GM12878 (cell line): ENCODE measurements around the gene GXYLT1. TPM values are rescaled to one million over a fixed set of nuclear protein-coding genes. Genes with fewer than 3 reads are reported as not detected.

ENCODE experiments used
- ATAC-seq: fragments of 200-7000 bp; cut with Tn5 transposase; 3 replicates; pipeline ENCODE4 v1.9.1; 2020; ENCODE audit warnings: mild to moderate bottlenecking, moderate library complexity
- BruUV-seq: library from RNA; stranded (reverse); fragments of 400-500 nt; replicated peaks from 2 replicates; lab custom pipeline; 2021; lab: Mats Ljungman, UMichigan
- CTCF ChIA-PET: fragments of 300-600 bp; sonication (Branson Sonifier 250); formaldehyde crosslinking; extraction: SDS; loops from one replicate; lab custom pipeline; 2021; ENCODE audit warnings: inconsistent platforms; lab: Yijun Ruan, JAX
- POLR2A ChIA-PET: fragments of 350-600 bp; formaldehyde crosslinking; extraction: SDS; loops from one replicate; lab custom pipeline; 2021; ENCODE audit warnings: inconsistent platforms; lab: Charles Lee
- RAD21 ChIA-PET: fragments of 300-600 bp; sonication (Branson Sonifier 250); formaldehyde crosslinking; loops from one replicate; lab custom pipeline; 2023; ENCODE audit warnings: antibody characterized with exemption; ENCODE audit not compliant: unreplicated experiment; lab: Charles Lee
- SMC1A ChIA-PET: fragments of 300-600 bp; sonication (Branson Sonifier 250); formaldehyde crosslinking; loops from one replicate; lab custom pipeline; 2023; ENCODE audit not compliant: unreplicated experiment, uncharacterized antibody; lab: Charles Lee
- DNase-seq: peaks from one replicate; pipeline ENCODE4 v3.0.0-alpha.2; 2011; ENCODE audit warnings: low read depth, low spot score
- FAIRE-seq: peaks from 3 replicates; lab custom pipeline; 2011; peaks lifted over from hg19 to GRCh38; lab: Jason Lieb, UNC
- H2AFZ ChIP-seq: 2 replicates; pipeline ENCODE4 v1.6.0; 2011; ENCODE audit warnings: low read depth, low read length, control low read depth; ENCODE audit not compliant: control insufficient read depth
- H3K27ac ChIP-seq: 2 replicates; pipeline ENCODE4 v1.5.1; 2011; ENCODE audit warnings: control low read depth; ENCODE audit not compliant: control insufficient read depth, insufficient read depth
- H3K27me3 ChIP-seq, 2 experiments: replicated peaks in 1 of 2; 2 replicates each; pipeline versions ENCODE4 v1.6.0 to v1.6.1; 2011; ENCODE audit warnings: low read length in 1 of 2; ENCODE audit not compliant: control insufficient read depth in 2 of 2, insufficient read depth in 2 of 2
- H3K36me3 ChIP-seq, 2 experiments: 2 replicates each; pipeline ENCODE4 v1.5.1; 2011; ENCODE audit warnings: low read length in 1 of 2; ENCODE audit not compliant: control insufficient read depth in 2 of 2, insufficient read depth in 2 of 2
- H3K4me1 ChIP-seq: 2 replicates; pipeline ENCODE4 v1.6.1; 2011; ENCODE audit warnings: mild to moderate bottlenecking, low read length, moderate library complexity, mixed read lengths; ENCODE audit not compliant: control insufficient read depth, insufficient read depth
- H3K4me2 ChIP-seq: 2 replicates; pipeline ENCODE4 v1.6.0; 2011; ENCODE audit warnings: control low read depth; ENCODE audit not compliant: control insufficient read depth, insufficient read depth
- H3K4me3 ChIP-seq: fragments of 200-600 bp; sonication (generic); 2 replicates; pipeline ENCODE4 v1.5.1; 2016
- H3K79me2 ChIP-seq: 2 replicates; pipeline ENCODE4 v1.6.0; 2011; ENCODE audit warnings: low read length; ENCODE audit not compliant: control insufficient read depth, insufficient read depth
- H3K9ac ChIP-seq: 2 replicates; pipeline ENCODE4 v1.8.0; 2011; ENCODE audit warnings: low read length, control low read depth, mixed read lengths; ENCODE audit not compliant: control insufficient read depth, insufficient read depth
- H3K9me3 ChIP-seq: replicated peaks from 3 replicates; pipeline ENCODE4 v1.5.1; 2011; ENCODE audit warnings: mild to moderate bottlenecking, low read length; ENCODE audit not compliant: control insufficient read depth, insufficient read depth
- H4K20me1 ChIP-seq: 2 replicates; pipeline ENCODE4 v1.6.0; 2011; ENCODE audit not compliant: control insufficient read depth, insufficient read depth
- CREM ChIP-seq: IDR thresholded peaks from 2 replicates; pipeline ENCODE4 v1.6.1; 2014; ENCODE audit warnings: antibody characterized with exemption, low read depth
- EGR1 ChIP-seq, 2 experiments: IDR thresholded peaks; 1 replicate in 1 of 2; 2 replicates in 1 of 2; pipeline ENCODE4 v1.6.1; 2011 to 2012; ENCODE audit warnings: low read depth in 2 of 2, low read length in 2 of 2, borderline replicate concordance in 1 of 2, mild to moderate bottlenecking in 1 of 2, moderate library complexity in 1 of 2
- KAT2A ChIP-seq: conservative IDR thresholded peaks from 2 replicates; pipeline ENCODE4 v1.6.1; 2011; ENCODE audit warnings: low read depth, low read length; ENCODE audit not compliant: control insufficient read depth
- MTA3 ChIP-seq: IDR thresholded peaks from 2 replicates; pipeline ENCODE4 v1.6.1; 2012; ENCODE audit warnings: low read length, inconsistent platforms, borderline replicate concordance
- RAD51 ChIP-seq: fragments of 450-650 bp; IDR thresholded peaks from 2 replicates; pipeline ENCODE4 v1.6.1; 2016; ENCODE audit warnings: moderate library complexity, mild to moderate bottlenecking, inconsistent platforms
- RB1 ChIP-seq: fragments of 450-650 bp; formaldehyde crosslinking; IDR thresholded peaks from 2 replicates; pipeline ENCODE4 v1.6.1; 2017; ENCODE audit warnings: mild to moderate bottlenecking, borderline replicate concordance
- TCF3 ChIP-seq: IDR thresholded peaks from 2 replicates; pipeline ENCODE4 v1.6.1; 2012; ENCODE audit warnings: low read depth, mild to moderate bottlenecking, low read length, borderline replicate concordance; ENCODE audit not compliant: insufficient read depth
- ZBED1 ChIP-seq: IDR thresholded peaks from 2 replicates; pipeline ENCODE4 v1.6.1; 2016; ENCODE audit warnings: borderline replicate concordance
- ZBTB33 ChIP-seq: fragments of 450-650 bp; IDR thresholded peaks from 2 replicates; pipeline ENCODE4 v1.6.1; 2017; ENCODE audit warnings: mild to moderate bottlenecking
- ZNF384 ChIP-seq: IDR thresholded peaks from 2 replicates; pipeline ENCODE4 v1.6.1; 2012; ENCODE audit warnings: low read depth, mild to moderate bottlenecking, low read length, improper control_type of control experiment, borderline replicate concordance
- WGBS: methylation state at CpG from one replicate; pipeline ENCODE4 v1.1.6; 2016; ENCODE audit warnings: low lambda C conversion rate; ENCODE audit not compliant: insufficient replicate concordance, insufficient coverage; ENCODE audit errors: missing lambda C conversion rate; 5-methylcytosine and 5-hydroxymethylcytosine counted together
- in situ Hi-C: fragments of 300-500 bp; cut with MboI; formaldehyde crosslinking; loops from 9 replicates; pipeline ENCODE4 v1.14.3; 2018; ENCODE audit warnings: mixed read lengths
- intact Hi-C: fragments of 100-400 bp; cut with micrococcal nuclease; formaldehyde crosslinking; loops from one replicate; pipeline ENCODE4 v1.14.2; 2022; ENCODE audit not compliant: unreplicated experiment
- polyA plus RNA-seq, 11 experiments: library from polyadenylated mRNA; depleted of rRNA in 4 of 11; unstranded in 6 of 11; stranded (reverse) in 5 of 11; fragments of >200 nt; fragmentation: Nextera tagmentation in 4 of 11; fragmentation: Illumina TruSeq in 1 of 11; extraction: Ambion mirVana in 4 of 11; extraction: Trizol in 1 of 11; gene quantifications; 1 replicate in 1 of 11; 2 replicates in 10 of 11; pipeline versions ENCODE4 v1.2.1 to v1.2.3, GENCODE V29; 2011 to 2016; ENCODE audit warnings: inconsistent platforms in 2 of 11, missing spikeins in 2 of 11, low read depth in 1 of 11
- total RNA-seq, 4 experiments: library from RNA; depleted of rRNA in 3 of 4; stranded (reverse); fragments of >200 nt in 3 of 4; fragmentation: Illumina TruSeq in 1 of 4; extraction: Trizol in 1 of 4; gene quantifications; 2 replicates each; pipeline versions ENCODE4 v1.2.1 to v1.2.3, GENCODE V29; 2013 to 2021

Gene GXYLT1
- total and polyA plus RNA-seq, 10 of the 15 experiments (the other 5 are each of a cell fraction or from before 2014, with no cell fraction given): 2.3 to 14.9 (median 8.9) TPM

- BruUV-seq: no TSS peak
- ATAC-seq: no peak
- ChIA-PET RAD21 (interaction anchor here (0.9 kb wide), 2 partner anchors 60 to 132 kb away, joined by 3 read pairs; no protein-coding TSS in a partner anchor), CTCF (interaction anchor here (0.5 to 1.7 kb wide), 4 partner anchors 32 to 1191 kb away, joined by 3 to 5 read pairs (median 3); no protein-coding TSS in a partner anchor), SMC1A (interaction anchor here (1.1 to 1.8 kb wide), 2 partner anchors 44 to 128 kb away, joined by 3 to 5 read pairs; no protein-coding TSS in a partner anchor)
- H3K4me2 ChIP-seq: no peak overlapping the region
- no peak overlapping the region for H2AFZ ChIP-seq
- DNase-seq: no peak
- in situ Hi-C loops (no loop called here), intact Hi-C loops (no loop called here)
- H3K27me3 ChIP-seq: no peaks in the 10 kb centered on the region
- no peak overlapping the region for H3K9ac ChIP-seq
- no peak for FAIRE-seq
- H3K9me3 ChIP-seq: no peaks in the 10 kb centered on the region
- peaks cover 4% of the 10 kb centered on the region; the same call in 1 of the 2 replicates for H3K4me1 ChIP-seq
- 100% methylated on average over 2 of the region's 2 CpGs for WGBS
- H3K27ac ChIP-seq: no peak overlapping the region
- peaks cover 0 to 7% of the 10 kb centered on the region in 2 experiments; a peak in 1 of 4 replicates for H3K36me3 ChIP-seq
- no peaks in the 10 kb centered on the region for H4K20me1 ChIP-seq
- no peak for TF ChIP-seq RAD51
- no peak for TF ChIP-seq TCF3
- no peak for TF ChIP-seq ZBED1
- TF ChIP-seq ZBTB33: no peak
- no peak for TF ChIP-seq RB1
- TF ChIP-seq ZNF384: no peak
- no peak for TF ChIP-seq EGR1 (IDR thresholded peaks at IDR 0.05; ENCODE audit: borderline replicate concordance in 1 of 2, low read depth in 2 of 2, low read length in 2 of 2)
- TF ChIP-seq CREM: no peak
- TF ChIP-seq KAT2A: no peak
- no peak for TF ChIP-seq MTA3
- TF ChIP-seq, all 136 proteins: peak for 0
- Histone ChIP-seq H3K4me3 (no peak overlapping the region), H3K79me2 (no peaks in the 10 kb centered on the region)
- POLR2A ChIA-PET: interaction anchor here (0.7 to 1.0 kb wide), 3 partner anchors 9 to 119 kb away, joined by 3 to 6 read pairs (median 4); no protein-coding TSS in a partner anchor
Observed at GRCh38 chr12:42187799-42188198, 43.1 kb upstream of the GXYLT1 start.
